HepG2 (cell line): Measurements from ENCODE around the gene OR10V1. TPM values are rescaled to one million over a fixed set of nuclear protein-coding genes. Genes with fewer than 3 reads are reported as not detected.
A peak's percentile ranks its signal among the peaks of the same experiment; 100 is the strongest.

ENCODE experiments used
- HES4 ChIP-seq: sonication (generic); formaldehyde crosslinking; IDR thresholded peaks from 2 replicates; pipeline ENCODE4 v1.9.0; 2021; ENCODE audit warnings: mild to moderate bottlenecking, missing genetic modification reagents, borderline replicate concordance
- REPIN1 ChIP-seq: sonication (generic); formaldehyde crosslinking; IDR thresholded peaks from 2 replicates; pipeline ENCODE4 v1.8.0; 2022; ENCODE audit warnings: missing genetic modification reagents, low read depth, mild to moderate bottlenecking, borderline replicate concordance
- RFXAP ChIP-seq: sonication (generic); formaldehyde crosslinking; IDR thresholded peaks from 2 replicates; pipeline ENCODE4 v1.4.0; 2020; ENCODE audit warnings: missing genetic modification reagents, borderline replicate concordance
- THAP9 ChIP-seq: sonication (generic); formaldehyde crosslinking; IDR thresholded peaks from 2 replicates; pipeline ENCODE4; 2020; ENCODE audit warnings: missing genetic modification reagents, mild to moderate bottlenecking, borderline replicate concordance
- ZNF274 ChIP-seq: sonication (generic); formaldehyde crosslinking; IDR thresholded peaks from 2 replicates; pipeline ENCODE4 v1.5.1; 2020; ENCODE audit warnings: mild to moderate bottlenecking, missing genetic modification reagents
- ZNF407 ChIP-seq: sonication (generic); formaldehyde crosslinking; IDR thresholded peaks from one replicate; pipeline ENCODE4 v1.5.1; 2020; ENCODE audit warnings: mild to moderate bottlenecking, missing genetic modification reagents; ENCODE audit errors: not compliant biosample characterization
- ZNF687 ChIP-seq: sonication (generic); formaldehyde crosslinking; IDR thresholded peaks from 2 replicates; pipeline ENCODE4 v1.5.1; 2020; ENCODE audit warnings: mild to moderate bottlenecking, missing genetic modification reagents, moderate library complexity
- polyA plus RNA-seq, 8 experiments: library from polyadenylated mRNA; depleted of rRNA in 3 of 8; stranded (reverse) in 7 of 8; unstranded in 1 of 8; fragments of >200 nt; fragmentation: Illumina TruSeq in 4 of 8; extraction: Trizol in 4 of 8; gene quantifications; 2 replicates each; pipeline versions ENCODE4 v1.2.1 to v1.2.3, GENCODE V29; 2011 to 2016; ENCODE audit warnings: low read depth in 4 of 8, missing spikeins in 1 of 8, mixed read lengths in 1 of 8; ENCODE audit not compliant: insufficient read depth in 1 of 8
- total RNA-seq, 5 experiments: library from RNA; depleted of rRNA; stranded (reverse); fragments of >200 nt; fragmentation: Illumina TruSeq; extraction: Trizol; gene quantifications; 2 replicates each; pipeline ENCODE4 v1.2.3, GENCODE V29; 2016; ENCODE audit warnings: low read depth in 1 of 5

OR10V1 gene
- total and polyA plus RNA-seq, 2 of the 13 experiments (the other 11 are each of a cell fraction or from before 2014, with no cell fraction given): not detected

- TF ChIP-seq ZNF687 (peak; percentile 89), REPIN1 (CRISPR knock-in tag) (0 out of 2 replicates have a peak, but pooled peaks have one; percentile 28), RFXAP (CRISPR knock-in tag) (no peak), ZNF274 (CRISPR knock-in tag) (peak; percentile 70; the same call in 1 of the 2 replicates), THAP9 (CRISPR knock-in tag) (peak; percentile 26; the same call in 1 of the 2 replicates), ZNF407 (CRISPR knock-in tag) (peak; percentile 75), HES4 (CRISPR knock-in tag) (peak; percentile 53; the same call in 1 of the 2 replicates)
These were observed 40.2 kb upstream of the OR10V1 start (continued) for GRCh38 chr11:59753650-59754493.
